Measurements from ENCODE around the gene PLXNA3.

The PLXNA3 gene

GRCh38 chrX:154458954-154459778, 1.1 kb downstream of the PLXNA3 start:
- DNase-seq (ENCODE audit: low read depth) = peak; percentile 55

- no peak for DNase-seq (ENCODE audit: low read depth)
Observed at GRCh38 chrX:154459832-154460231, 1.8 kb downstream of the PLXNA3 start.

- DNase-seq (ENCODE audit: low read depth) = no peak
Observed at GRCh38 chrX:154460326-154460725, 2.2 kb downstream of the PLXNA3 start.

GRCh38 chrX:154462396-154462795, 4.3 kb downstream of the PLXNA3 start:
- no peak for DNase-seq (ENCODE audit: low read depth)

- DNase-seq (ENCODE audit: low read depth) = no peak
Observed at GRCh38 chrX:154463611-154464220, 5.6 kb downstream of the PLXNA3 start.

- DNase-seq (ENCODE audit: low read depth) = no peak
Observed at GRCh38 chrX:154464806-154465365, 6.8 kb downstream of the PLXNA3 start.

GRCh38 chrX:154465601-154466000, 7.5 kb downstream of the PLXNA3 start:
- no peak for DNase-seq (ENCODE audit: low read depth)

- no peak for DNase-seq (ENCODE audit: low read depth)
Observed at GRCh38 chrX:154466036-154466435, 8.0 kb downstream of the PLXNA3 start.

GRCh38 chrX:154466907-154467306, 8.8 kb downstream of the PLXNA3 start:
- DNase-seq (ENCODE audit: low read depth) = no peak

- no peak for DNase-seq (ENCODE audit: low read depth)
Observed at GRCh38 chrX:154467556-154467955, 9.5 kb downstream of the PLXNA3 start.

GRCh38 chrX:154468217-154468616, 10.1 kb downstream of the PLXNA3 start:
- DNase-seq (ENCODE audit: low read depth) = no peak

GRCh38 chrX:154469114-154469513, 11.0 kb downstream of the PLXNA3 start:
- DNase-seq (ENCODE audit: low read depth) = no peak

- DNase-seq (ENCODE audit: low read depth) = no peak
Observed at GRCh38 chrX:154469880-154470279, 11.8 kb downstream of the PLXNA3 start.

- DNase-seq (ENCODE audit: low read depth) = no peak
Observed at GRCh38 chrX:154470434-154470833, 12.4 kb downstream of the PLXNA3 start.

GRCh38 chrX:154470914-154471568, 13.0 kb downstream of the PLXNA3 start:
- no peak for DNase-seq (ENCODE audit: low read depth)

GRCh38 chrX:154471839-154472684, 14.0 kb downstream of the PLXNA3 start:
- no peak for DNase-seq (ENCODE audit: low read depth)

GRCh38 chrX:154472685-154473632, 14.9 kb downstream of the PLXNA3 start:
- DNase-seq (ENCODE audit: low read depth) = no peak

- DNase-seq (ENCODE audit: low read depth) = no peak
Observed at GRCh38 chrX:154473683-154474082, 15.6 kb downstream of the PLXNA3 start.

GRCh38 chrX:154476821-154477220, 18.7 kb downstream of the PLXNA3 start:
- DNase-seq (ENCODE audit: low read depth) = no peak

- DNase-seq (ENCODE audit: low read depth) = no peak
Observed at GRCh38 chrX:154477891-154478477, 19.9 kb downstream of the PLXNA3 start.

All from EH (cell line).